GM12801 (cell line): ENCODE measurements around the gene ZNF428.

Experiments
- TF ChIP-seq, protein P1 (sequence below): IDR thresholded peaks from one replicate; pipeline ENCODE4 v1.5.1; 2011; ENCODE audit warnings: control low read depth; ENCODE audit not compliant: insufficient read length; ENCODE audit errors: extremely low read depth

Gene ZNF428

DNA sequence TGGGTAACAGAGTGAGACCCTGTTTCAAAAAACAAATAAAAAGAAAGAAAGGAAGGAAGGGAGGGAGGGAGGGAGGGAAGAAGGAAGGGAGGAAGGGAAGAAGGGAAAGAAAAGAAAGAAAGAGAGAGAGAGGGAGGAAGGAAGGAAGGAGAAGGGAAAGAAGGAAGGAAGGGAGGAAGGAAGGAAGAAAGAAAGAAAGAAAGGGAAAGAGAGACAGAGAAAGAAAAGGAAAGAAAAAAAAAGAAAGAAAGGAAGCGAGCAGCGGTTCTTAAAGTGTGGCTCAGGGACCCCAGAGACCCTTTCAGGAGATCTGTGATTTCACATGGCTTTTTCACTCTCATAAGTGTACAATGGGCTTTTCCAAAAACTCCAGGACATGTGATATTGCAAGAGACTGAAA lies 30.1 kb upstream of the ZNF428 start:
- TF ChIP-seq, protein P1, sequence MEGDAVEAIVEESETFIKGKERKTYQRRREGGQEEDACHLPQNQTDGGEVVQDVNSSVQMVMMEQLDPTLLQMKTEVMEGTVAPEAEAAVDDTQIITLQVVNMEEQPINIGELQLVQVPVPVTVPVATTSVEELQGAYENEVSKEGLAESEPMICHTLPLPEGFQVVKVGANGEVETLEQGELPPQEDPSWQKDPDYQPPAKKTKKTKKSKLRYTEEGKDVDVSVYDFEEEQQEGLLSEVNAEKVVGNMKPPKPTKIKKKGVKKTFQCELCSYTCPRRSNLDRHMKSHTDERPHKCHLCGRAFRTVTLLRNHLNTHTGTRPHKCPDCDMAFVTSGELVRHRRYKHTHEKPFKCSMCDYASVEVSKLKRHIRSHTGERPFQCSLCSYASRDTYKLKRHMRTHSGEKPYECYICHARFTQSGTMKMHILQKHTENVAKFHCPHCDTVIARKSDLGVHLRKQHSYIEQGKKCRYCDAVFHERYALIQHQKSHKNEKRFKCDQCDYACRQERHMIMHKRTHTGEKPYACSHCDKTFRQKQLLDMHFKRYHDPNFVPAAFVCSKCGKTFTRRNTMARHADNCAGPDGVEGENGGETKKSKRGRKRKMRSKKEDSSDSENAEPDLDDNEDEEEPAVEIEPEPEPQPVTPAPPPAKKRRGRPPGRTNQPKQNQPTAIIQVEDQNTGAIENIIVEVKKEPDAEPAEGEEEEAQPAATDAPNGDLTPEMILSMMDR: no peak

DNA sequence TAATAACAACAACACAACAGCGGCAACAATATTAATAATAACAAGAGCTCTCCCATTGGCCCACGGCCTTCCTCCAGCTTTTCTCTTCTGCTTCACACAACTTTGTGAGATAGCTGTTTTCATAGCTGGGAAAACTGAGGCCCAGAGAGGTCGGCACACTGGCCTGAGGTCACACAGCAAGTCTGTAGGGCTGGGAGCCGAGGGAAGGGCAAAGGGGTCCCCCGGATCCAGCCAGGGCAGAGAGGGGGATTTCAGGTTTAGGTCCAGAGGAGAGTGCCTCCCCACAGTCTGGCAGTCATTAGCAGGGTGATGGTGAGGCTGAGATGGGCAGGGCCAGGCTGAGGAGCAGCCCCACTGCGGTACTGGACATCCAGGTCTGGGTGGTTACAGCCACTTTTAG lies 29.2 kb upstream of the ZNF428 start:
- TF ChIP-seq, protein P1: no peak

DNA sequence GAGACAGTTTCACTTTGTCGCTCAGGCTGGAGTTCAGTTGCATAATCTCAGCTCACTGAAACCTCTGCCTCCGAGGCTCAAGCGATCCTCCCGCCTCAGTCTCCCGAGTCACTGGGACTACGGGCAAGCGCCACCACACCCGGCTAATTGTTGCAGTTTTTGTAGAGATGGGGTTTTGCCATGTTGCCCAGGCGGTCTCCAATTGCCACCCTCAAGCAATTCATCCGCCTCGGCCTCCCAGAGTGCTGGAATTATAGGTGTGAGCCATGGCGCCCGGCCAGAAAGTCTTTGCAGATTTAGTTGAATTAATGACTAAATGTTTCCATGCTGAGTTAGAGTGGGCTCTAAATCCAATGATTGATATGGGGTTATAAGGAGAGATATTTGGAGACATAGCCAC lies 24.8 kb upstream of the ZNF428 start:
- TF ChIP-seq, protein P1: no peak

DNA sequence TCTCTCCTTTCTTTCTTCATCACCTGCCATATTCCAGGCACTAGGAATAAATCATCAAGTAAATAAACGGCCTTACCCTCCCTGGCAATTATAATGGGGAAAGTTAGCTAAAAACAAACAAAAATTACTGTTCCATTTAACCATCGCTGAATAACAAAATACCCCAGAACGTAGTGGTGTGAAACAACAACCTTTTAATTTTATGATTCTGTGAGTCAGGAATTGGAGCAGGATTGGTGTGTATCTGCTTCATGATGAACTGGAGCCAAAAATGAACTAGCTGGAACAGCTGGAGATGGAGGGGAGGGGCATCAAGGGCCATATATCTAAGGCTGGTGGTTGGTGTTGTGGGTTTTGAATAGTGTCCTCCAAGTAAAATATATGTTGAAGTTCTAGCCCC lies 23.9 kb upstream of the ZNF428 start:
- TF ChIP-seq, protein P1: no peak

DNA sequence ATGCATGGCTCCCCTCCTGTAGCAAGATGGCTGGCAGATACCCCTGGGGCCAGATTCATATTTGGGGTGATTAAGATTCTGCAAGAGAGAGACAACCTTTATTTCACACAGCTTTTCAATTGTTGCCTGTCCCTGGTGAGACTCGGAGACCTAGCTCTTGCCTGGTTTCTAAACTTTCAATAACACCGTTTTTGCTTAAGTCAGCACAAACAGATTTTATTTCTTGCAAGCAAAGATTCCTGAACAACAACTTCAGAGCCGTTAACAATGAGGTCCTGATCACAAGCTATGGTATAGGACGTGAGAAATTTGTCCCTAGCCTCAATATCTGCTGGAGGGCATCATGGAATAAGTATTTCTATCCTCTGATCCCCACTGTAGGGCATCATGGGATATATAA lies 23.1 kb upstream of the ZNF428 start:
- TF ChIP-seq, protein P1: no peak

DNA sequence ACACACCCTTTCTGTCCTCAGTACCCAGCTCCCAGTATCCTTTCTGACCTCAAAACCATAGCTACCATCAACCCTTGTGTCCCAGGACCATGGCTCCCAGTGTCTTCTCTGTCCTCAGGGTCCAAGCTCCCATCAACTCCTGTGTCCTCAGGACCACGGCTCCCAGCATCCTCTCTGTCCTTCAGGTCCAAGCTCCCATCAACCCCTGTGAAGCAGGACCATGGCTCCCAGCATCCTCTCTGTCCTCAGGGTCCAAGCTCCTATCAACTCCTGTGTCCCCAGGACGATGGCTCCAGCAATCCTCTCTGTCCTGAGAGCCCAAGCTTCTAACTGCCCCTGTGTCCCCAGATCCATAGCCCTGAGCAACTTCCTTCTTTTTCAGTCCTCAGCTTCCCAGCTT lies 21.9 kb upstream of the ZNF428 start:
- TF ChIP-seq, protein P1: no peak

DNA sequence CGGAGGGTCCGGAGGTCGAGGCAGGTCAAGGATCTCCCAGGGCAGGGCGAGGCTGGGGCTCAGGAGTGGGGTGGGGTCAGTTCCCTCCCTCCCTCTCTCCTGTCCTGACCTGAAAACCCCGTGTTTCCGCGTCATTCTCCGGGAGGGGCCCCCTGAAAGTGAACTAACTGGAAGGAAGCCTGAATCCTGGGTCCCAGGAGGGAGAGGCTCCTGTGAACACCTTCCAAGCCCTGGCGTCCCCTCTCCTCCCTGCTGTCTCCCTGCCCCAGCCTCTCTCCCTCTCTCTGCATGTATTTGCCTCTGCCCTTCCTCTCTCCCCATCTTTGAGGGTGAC lies 21.0 kb upstream of the ZNF428 start:
- TF ChIP-seq, protein P1: no peak

DNA sequence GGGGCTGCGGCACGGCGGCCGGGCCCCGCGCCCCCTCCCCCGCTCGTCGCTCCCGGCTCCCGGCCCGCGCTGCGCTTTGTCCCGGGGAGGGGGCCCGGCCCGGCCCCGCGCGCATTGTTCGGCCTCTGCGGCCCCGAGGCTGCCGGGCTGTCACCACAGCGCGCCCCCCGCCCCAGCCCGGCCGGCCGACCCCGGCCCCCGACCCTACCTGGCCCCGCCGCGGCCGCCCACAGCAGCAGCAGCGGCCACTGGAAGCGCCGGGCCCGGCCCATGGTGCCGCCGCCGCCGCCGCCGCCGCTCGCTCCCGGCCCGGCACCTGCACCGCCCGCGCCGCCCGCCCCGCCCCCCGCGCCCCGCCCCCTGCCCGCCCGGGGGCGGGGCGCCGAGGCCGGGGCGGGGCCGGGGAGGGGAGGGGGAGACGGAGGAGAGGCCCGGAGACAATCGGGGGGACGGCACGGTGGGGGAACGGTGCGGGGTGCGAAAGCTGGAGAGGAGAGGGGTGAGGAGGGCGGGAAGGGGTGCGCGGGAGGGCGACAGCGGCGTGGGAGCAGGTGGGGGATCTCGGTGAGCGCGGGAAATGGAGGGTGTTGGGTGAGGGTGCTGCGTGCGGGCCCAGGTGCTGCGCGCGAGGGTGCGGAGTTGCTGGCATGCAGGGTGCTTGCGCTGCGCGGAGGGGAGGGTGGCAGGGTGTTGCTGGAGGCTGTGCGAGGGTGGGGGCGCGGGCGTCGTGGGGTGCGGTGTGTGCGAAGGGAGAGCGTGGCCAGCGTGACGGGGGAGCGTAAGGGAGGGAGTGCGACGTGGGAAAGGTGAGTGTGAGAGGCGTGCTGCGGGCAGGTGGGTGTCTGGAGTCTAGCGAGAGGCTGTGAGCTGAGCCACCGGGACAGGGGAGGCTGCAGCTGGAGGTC lies 20.3 kb upstream of the ZNF428 start, which contains the start of gene CADM4:
CADM4 (minus strand) TSS at position 332 of the 905 bp plus-strand sequence; CDS start at position 272, 60 bp downstream.
- TF ChIP-seq, protein P1: no peak
